ENCODE results near the gene VGF. TPM values are rescaled to one million over a fixed set of nuclear protein-coding genes. Genes with fewer than 3 reads are reported as not detected.

VGF gene
- total and polyA plus RNA-seq, 4 donors = not detected

DNA sequence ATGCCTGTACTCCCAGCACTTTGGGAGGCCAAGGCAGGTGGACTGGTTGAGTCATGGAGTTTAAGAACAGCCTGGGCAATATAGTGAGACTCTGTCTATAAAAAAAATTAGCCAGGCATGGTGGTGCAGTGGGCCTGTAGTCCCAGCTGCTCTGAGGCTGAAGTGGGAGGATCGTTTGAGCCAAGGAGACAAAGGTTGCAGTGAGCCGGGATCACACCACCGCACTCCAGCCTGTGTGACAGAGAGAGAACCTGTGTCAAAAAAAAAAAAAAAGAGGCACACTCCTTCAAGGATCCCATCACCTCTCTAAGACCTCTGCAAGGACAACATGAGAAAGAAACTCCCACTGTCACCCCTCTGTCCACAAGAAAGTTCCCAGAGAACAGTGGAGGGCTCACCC, 10.3 kb upstream of the VGF start:
- intact Hi-C loops (cut with DNase I) = no loop called here
- Histone ChIP-seq H3K4me3 (ENCODE audit: low read length in 2 of 2) (no peak overlapping the region), H3K36me3 (ENCODE audit: control insufficient read depth in 1 of 2, insufficient read depth in 2 of 2, low read length in 1 of 2) (no peaks in the 10 kb centered on the region), H3K9me3 (ENCODE audit: control insufficient read depth, low read length) (no peaks in the 10 kb centered on the region), H3K4me1 (ENCODE audit: control insufficient read depth in 1 of 2, insufficient read depth in 2 of 2, low read length in 2 of 2) (no peaks in the 10 kb centered on the region), H3K27me3 (ENCODE audit: control insufficient read depth in 1 of 2, insufficient read depth in 2 of 2, low read length in 1 of 2) (no peaks in the 10 kb centered on the region), H3K27ac (ENCODE audit: low read depth in 1 of 2, low read length in 2 of 2) (no peak overlapping the region)
- no peak for ATAC-seq (ENCODE audit: low FRiP score)
- 26 to 36% methylated on average over 3 of the region's 3 CpGs for WGBS, 2 donors
- no peak for DNase-seq

DNA sequence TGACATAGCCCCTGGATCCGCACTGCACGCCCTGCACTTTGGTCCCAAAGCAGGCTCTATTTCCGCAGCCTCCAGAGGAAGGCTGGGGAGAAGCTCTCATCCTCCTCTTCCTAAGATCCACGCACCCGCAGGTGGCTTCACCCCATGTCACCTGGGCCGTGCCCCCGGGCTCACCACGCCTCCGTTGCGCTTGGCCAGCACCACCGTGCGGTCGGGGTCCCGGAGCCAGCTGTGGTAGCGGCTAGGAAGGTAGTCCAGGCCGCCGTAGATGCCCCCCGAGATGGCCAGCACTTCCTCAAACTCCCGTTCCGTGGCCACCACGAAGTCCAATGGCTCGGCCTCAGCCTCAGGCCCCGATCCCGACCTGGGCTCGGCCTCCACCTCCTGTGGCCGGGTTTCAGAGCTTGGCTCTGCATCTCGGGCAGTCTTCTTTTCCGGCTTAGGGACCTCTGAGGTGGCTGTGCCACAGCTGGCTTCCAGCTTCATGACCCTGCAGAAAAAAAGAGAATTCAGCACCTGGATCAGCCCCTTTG, 9.0 kb upstream of the VGF start:
- no peak for DNase-seq
- H3K36me3 ChIP-seq (ENCODE audit: control insufficient read depth in 1 of 2, insufficient read depth in 2 of 2, low read length in 1 of 2) = no peaks in the 10 kb centered on the region
- intact Hi-C loops (cut with DNase I) = no loop called here
- H3K27ac ChIP-seq (ENCODE audit: low read depth in 1 of 2, low read length in 2 of 2) = no peak overlapping the region
- ATAC-seq (ENCODE audit: low FRiP score) = no peak
- H3K9me3 ChIP-seq (ENCODE audit: control insufficient read depth, low read length) = no peaks in the 10 kb centered on the region
- WGBS, 2 donors = 2 to 3% methylated on average over 28 of the region's 28 CpGs
- no peaks in the 10 kb centered on the region for H3K27me3 ChIP-seq (ENCODE audit: control insufficient read depth in 1 of 2, insufficient read depth in 2 of 2, low read length in 1 of 2)
- no peaks in the 10 kb centered on the region for H3K4me1 ChIP-seq (ENCODE audit: control insufficient read depth in 1 of 2, insufficient read depth in 2 of 2, low read length in 2 of 2)
- no peak overlapping the region for H3K4me3 ChIP-seq (ENCODE audit: low read length in 2 of 2)

DNA sequence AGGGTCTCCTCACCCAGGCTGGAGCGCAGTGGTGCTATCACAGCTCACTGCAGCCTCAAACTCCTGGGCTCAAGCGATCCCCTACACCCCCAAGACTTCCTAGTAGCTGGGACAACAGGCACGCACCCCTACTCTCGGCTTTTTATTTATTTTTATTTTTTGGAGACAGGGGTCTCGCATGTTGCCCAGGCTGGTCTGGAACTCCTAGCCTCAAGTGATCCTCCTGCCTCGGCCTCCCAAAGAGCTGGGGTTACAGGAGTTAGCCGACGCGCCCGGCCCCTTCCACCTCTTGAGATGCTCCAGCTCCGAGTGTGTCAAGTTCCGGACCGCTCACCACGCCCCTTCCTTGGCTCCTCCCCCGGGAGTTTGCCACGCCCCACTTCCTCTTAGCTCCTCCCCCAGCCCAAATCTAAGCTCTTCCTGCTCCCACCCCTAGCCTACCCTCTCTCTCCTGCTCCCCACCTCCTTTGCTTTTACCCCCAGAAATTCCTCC, 8.4 kb upstream of the VGF start:
- Histone ChIP-seq H3K9me3 (ENCODE audit: control insufficient read depth, low read length) (no peaks in the 10 kb centered on the region), H3K4me1 (ENCODE audit: control insufficient read depth in 1 of 2, insufficient read depth in 2 of 2, low read length in 2 of 2) (no peaks in the 10 kb centered on the region), H3K36me3 (ENCODE audit: control insufficient read depth in 1 of 2, insufficient read depth in 2 of 2, low read length in 1 of 2) (no peaks in the 10 kb centered on the region), H3K4me3 (ENCODE audit: low read length in 2 of 2) (no peak overlapping the region), H3K27ac (ENCODE audit: low read depth in 1 of 2, low read length in 2 of 2) (no peak overlapping the region), H3K27me3 (ENCODE audit: control insufficient read depth in 1 of 2, insufficient read depth in 2 of 2, low read length in 1 of 2) (no peaks in the 10 kb centered on the region)
- 3% methylated on average over 16 of the region's 16 CpGs for WGBS, 2 donors
- ATAC-seq (ENCODE audit: low FRiP score) = no peak
- no peak for DNase-seq
- intact Hi-C loops (cut with DNase I) = no loop called here

DNA sequence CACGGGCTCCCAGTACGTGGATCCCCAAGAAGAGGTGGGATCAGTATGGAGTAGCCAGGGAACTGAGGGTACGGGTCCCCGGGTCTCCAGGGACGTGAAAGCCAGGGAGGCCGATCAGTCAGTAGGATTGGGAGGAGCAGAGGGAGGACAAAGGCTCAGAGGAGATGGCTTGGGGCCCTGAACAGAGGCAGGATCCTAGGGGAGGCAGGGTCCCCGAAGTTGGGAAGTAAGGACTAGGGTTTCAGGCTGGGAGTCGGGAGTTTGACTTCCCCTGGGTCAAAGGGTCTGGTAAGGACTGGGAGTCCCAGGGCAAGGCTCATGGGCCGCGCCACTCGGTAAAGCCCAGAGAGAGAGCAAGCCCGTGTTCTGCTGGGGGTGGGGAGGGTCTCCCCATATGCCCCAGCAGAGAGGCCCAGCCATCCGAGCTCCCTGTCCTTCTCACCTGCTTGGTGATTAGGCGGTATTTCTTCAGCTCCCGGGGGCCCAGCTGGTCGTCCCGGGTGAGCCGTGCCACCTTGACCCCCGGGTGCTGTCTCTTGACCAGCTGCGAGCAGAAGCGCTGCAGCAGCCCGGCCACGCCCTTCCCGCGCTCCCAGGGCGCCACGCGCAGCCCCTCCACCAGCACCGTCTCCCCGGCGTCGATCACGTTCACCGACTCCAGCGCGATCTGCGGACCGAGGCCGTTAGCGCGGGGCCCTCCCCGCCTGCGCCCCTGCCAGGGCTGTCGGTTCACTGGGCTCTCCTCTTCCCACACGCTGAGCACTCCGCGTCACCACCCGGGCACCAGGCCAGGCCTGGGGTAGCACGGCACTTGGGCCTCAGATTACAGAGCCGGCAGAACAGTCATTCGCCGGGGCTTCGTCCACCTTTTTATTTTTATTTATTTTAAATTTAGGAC, 7.7 kb upstream of the VGF start:
- H3K9me3 ChIP-seq (ENCODE audit: control insufficient read depth, low read length) = no peaks in the 10 kb centered on the region
- DNase-seq (peak; percentile 84 to 92), ATAC-seq (ENCODE audit: low FRiP score) (no peak)
- H3K4me3 ChIP-seq (ENCODE audit: low read length in 2 of 2) = no peak overlapping the region
- no peaks in the 10 kb centered on the region for H3K4me1 ChIP-seq (ENCODE audit: control insufficient read depth in 1 of 2, insufficient read depth in 2 of 2, low read length in 2 of 2)
- H3K27ac ChIP-seq (ENCODE audit: low read depth in 1 of 2, low read length in 2 of 2) = no peak overlapping the region
- no peaks in the 10 kb centered on the region for H3K27me3 ChIP-seq (ENCODE audit: control insufficient read depth in 1 of 2, insufficient read depth in 2 of 2, low read length in 1 of 2)
- intact Hi-C loops (cut with DNase I) = no loop called here
- WGBS, 2 donors = 1 to 2% methylated on average over 52 to 53 of the region's 53 CpGs
- H3K36me3 ChIP-seq (ENCODE audit: control insufficient read depth in 1 of 2, insufficient read depth in 2 of 2, low read length in 1 of 2) = no peaks in the 10 kb centered on the region

DNA sequence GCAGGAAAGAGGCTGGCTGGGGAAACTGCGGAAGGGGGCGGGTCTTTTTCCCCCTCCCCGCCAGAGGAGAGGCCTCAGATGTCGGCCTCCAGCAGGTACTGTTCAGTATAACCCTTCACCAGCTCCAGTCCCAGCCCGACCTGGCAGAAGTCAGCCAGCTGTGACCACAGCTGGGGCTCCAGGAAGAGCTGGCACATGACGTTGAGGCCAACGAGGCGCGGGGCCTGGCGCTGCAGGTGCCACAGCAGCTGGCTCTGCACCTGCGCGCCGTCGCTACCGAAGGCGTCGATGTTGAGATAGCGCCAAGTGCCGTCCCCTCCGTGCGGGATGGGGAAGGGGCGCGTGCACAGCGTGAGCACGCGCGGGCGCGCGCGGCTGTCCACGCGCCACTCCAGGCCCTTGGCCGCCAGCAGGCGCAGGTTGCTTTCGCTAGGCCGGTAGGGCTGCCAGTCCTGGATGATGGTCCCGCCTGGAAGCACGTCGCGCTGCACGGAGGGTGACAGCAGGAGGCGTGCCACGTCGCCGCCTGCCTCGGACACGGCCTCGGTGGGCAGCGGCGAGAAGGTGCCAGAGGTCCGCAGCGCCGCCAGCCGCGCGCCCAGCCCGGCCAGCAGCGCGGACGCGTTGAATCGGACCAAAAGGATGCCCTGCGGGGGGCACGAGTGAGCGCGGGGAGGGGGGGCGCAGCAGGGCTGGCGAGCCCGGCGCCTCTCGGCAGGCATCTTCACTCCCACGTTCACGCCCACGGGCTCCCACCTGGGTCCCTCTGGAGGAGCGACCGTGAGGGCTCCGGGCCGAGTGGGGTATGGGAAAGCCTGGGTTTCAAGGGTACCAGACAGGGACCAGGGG, 6.9 kb upstream of the VGF start:
- no peak for ATAC-seq (ENCODE audit: low FRiP score)
- no peaks in the 10 kb centered on the region for H3K36me3 ChIP-seq (ENCODE audit: control insufficient read depth in 1 of 2, insufficient read depth in 2 of 2, low read length in 1 of 2)
- no peak for DNase-seq
- WGBS, 2 donors = 1% methylated on average over 67 to 79 of the region's 79 CpGs
- H3K4me1 ChIP-seq (ENCODE audit: control insufficient read depth in 1 of 2, insufficient read depth in 2 of 2, low read length in 2 of 2) = no peaks in the 10 kb centered on the region
- no peak overlapping the region for H3K27ac ChIP-seq (ENCODE audit: low read depth in 1 of 2, low read length in 2 of 2)
- intact Hi-C loops (cut with DNase I) = no loop called here
- no peaks in the 10 kb centered on the region for H3K27me3 ChIP-seq (ENCODE audit: control insufficient read depth in 1 of 2, insufficient read depth in 2 of 2, low read length in 1 of 2)
- H3K4me3 ChIP-seq (ENCODE audit: low read length in 2 of 2) = no peak overlapping the region
- H3K9me3 ChIP-seq (ENCODE audit: control insufficient read depth, low read length) = no peaks in the 10 kb centered on the region

DNA sequence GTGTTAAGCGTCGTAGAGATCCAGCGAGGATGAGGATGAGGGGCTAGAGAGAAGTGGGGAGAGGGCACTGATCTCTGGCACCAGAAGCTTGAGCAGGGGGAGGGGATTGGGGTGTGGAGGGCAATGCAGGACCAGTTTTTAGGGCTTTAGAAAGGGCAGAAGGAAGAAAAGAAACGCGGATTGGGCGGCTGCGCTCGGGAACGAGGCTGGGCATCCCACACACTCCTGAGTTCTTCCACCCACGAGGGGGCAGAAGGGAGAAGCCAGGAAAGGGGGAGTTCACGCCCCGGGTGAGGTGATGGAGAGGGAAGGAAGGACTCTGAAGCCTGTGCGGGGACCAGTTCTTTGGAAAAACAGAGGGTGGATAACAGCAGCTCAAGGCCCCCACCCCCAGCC, 6.1 kb upstream of the VGF start:
- Histone ChIP-seq H3K27ac (ENCODE audit: low read depth in 1 of 2, low read length in 2 of 2) (no peak overlapping the region), H3K4me3 (ENCODE audit: low read length in 2 of 2) (no peak overlapping the region), H3K9me3 (ENCODE audit: control insufficient read depth, low read length) (no peaks in the 10 kb centered on the region), H3K4me1 (ENCODE audit: control insufficient read depth in 1 of 2, insufficient read depth in 2 of 2, low read length in 2 of 2) (no peaks in the 10 kb centered on the region), H3K27me3 (ENCODE audit: control insufficient read depth in 1 of 2, insufficient read depth in 2 of 2, low read length in 1 of 2) (no peaks in the 10 kb centered on the region), H3K36me3 (ENCODE audit: control insufficient read depth in 1 of 2, insufficient read depth in 2 of 2, low read length in 1 of 2) (no peaks in the 10 kb centered on the region)
- WGBS, 2 donors = 0 to 1% methylated on average over 13 of the region's 13 CpGs
- intact Hi-C loops (cut with DNase I) = loop anchor here in 1 of 2 donors (2.0 kb wide), 1 partner anchor 27 kb away; no protein-coding TSS in a partner anchor
- ATAC-seq (ENCODE audit: low FRiP score) (no peak), DNase-seq (no peak)

DNA sequence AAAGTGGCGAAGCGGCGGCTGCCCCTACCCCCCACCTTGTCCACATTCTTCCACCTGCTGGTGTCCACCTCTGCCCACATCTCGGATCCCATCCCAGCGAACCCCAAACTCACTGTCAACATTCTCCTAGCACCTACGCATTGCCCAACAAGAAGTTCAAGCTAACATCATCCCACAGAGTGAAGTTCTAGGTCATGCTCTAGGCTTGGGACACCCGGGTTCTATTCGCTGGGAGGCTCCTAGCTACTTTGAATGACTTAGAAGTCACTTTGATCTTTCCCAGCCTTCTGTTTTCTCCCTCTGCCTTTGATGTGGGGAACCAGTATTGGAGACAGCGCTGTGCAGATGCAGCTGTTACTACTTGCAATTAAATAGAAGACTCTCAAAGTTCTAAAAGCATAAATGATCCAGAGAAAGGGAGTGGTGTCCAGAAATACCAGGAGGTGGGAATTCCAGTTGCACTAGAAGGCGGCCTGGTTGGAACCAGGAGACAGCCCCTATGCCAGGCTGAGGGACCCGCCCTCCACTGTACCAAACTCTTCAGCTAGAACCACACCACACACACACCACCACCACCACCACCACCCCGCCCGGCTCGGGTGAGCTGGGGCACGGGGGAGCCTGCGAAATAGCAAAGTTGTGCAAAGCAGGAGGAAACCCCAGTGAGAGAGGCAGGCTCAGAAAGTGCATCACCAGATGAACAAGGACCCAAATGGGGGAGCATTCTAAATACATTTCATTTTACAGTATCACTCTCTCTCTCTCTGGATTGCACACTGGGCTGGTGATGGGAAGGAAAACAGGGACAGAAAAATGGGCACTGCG, 5.5 kb upstream of the VGF start:
- ATAC-seq (ENCODE audit: low FRiP score) (no peak), DNase-seq (no peak)
- intact Hi-C loops (cut with DNase I) = loop anchor here in 1 of 2 donors (2.0 kb wide), 1 partner anchor 26 kb away; no protein-coding TSS in a partner anchor
- Histone ChIP-seq H3K9me3 (ENCODE audit: control insufficient read depth, low read length) (no peaks in the 10 kb centered on the region), H3K4me1 (ENCODE audit: control insufficient read depth in 1 of 2, insufficient read depth in 2 of 2, low read length in 2 of 2) (no peaks in the 10 kb centered on the region), H3K36me3 (ENCODE audit: control insufficient read depth in 1 of 2, insufficient read depth in 2 of 2, low read length in 1 of 2) (no peaks in the 10 kb centered on the region), H3K4me3 (ENCODE audit: low read length in 2 of 2) (no peak overlapping the region), H3K27ac (ENCODE audit: low read depth in 1 of 2, low read length in 2 of 2) (no peak overlapping the region), H3K27me3 (ENCODE audit: control insufficient read depth in 1 of 2, insufficient read depth in 2 of 2, low read length in 1 of 2) (no peaks in the 10 kb centered on the region)
- 4 to 5% methylated on average over 17 of the region's 17 CpGs for WGBS, 2 donors

All from aorta (tissue), 5 donors.